HTR-8/SVneo (cell line): ENCODE measurements around the gene STAM2.

Experiments
- DNase-seq: peaks from one replicate; pipeline ENCODE4 v3.0.0; 2011; ENCODE audit warnings: low spot score, mixed read lengths; ENCODE audit not compliant: insufficient read length
- FAIRE-seq: peaks from 2 replicates; lab custom pipeline; 2011; peaks lifted over from hg19 to GRCh38; lab: Jason Lieb, UNC

STAM2 gene

DNA sequence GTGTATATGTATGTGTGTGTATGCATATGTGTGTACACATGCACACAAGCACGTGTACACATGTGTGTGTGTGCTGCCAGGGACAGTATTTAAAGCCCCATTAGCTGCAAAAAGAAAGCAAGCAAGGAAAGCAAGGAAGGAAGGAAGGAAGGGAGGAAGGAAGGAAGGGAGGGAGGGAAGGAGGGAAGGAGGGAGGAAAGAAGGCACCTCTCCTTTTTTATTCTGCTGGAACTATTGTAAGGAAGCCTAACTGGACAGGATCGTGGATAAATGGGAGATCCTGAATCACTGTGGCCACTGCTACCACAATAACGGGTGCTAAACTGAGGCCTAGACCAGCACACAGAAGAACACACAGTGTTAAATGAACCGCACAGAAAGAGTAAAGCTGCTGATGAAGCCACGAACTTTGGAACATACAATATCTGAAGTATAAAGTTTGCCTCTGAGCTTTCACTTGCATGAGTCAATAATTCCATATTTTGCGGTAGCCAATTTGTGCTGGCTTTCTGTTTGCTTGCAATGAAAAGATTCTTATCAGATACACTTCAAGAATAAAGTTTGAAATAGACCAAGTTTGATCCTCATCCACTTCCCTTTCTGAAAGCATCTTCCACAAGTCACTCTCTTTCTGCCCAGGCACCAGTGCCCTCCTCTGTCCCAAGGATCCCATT is 92.2 kb downstream of the STAM2 start:
- FAIRE-seq (no peak), DNase-seq (no peak)

DNA sequence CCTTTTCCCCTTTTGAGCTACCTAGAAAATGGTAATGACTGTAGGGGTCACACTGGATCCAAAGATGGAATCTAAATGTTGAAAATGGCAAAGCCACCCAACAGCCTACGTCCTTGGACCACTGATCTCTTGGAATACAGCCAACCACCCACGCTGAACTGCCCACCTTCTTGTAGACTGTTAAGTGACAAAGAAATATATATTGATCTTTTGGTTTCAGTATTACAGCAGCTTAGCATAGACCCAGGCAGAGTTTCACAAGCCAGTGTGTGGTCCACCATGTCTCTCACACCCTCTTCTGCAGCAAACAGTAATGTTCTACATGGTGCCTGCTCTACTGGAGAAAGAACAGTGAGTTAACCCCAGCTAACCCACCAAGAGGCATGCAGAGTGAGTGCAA is 96.9 kb downstream of the STAM2 start:
- DNase-seq (no peak), FAIRE-seq (no peak)

- FAIRE-seq (no peak), DNase-seq (no peak)
Measured at GRCh38 chr2:152078023-152078422, 97.5 kb downstream of the STAM2 start.

DNA sequence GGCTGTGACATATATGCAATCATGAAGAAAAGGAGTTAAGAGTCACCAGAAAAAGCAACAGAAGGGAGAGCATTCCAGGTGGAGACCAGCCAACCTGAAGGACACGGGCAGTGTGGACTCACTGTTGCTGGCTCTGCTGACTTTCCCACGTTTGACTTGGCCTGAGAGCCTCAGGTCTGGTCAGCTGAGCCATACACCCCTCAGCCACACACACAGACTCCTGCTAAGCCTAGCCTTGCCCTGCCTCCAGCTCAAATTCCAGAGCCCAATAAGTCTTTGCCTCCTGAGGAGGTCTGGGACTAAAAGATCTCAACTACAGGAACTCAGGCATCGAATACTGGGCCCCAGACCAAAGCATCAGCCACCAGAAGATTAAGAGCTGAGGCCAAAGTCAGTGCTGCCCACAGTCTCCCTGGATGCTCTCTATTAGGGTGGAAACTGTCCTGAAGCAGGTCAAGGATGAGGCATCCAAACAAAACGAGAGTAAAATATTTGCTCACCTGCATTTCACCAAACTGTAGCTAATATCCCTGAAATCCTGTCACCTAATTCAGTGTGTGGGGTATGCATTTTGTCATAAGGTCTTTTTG is 100.0 kb downstream of the STAM2 start:
- no peak for FAIRE-seq
- DNase-seq, result no peak

GRCh38 chr2:152072011-152072410 is 103.6 kb downstream of the STAM2 start:
- no peak for FAIRE-seq

DNA sequence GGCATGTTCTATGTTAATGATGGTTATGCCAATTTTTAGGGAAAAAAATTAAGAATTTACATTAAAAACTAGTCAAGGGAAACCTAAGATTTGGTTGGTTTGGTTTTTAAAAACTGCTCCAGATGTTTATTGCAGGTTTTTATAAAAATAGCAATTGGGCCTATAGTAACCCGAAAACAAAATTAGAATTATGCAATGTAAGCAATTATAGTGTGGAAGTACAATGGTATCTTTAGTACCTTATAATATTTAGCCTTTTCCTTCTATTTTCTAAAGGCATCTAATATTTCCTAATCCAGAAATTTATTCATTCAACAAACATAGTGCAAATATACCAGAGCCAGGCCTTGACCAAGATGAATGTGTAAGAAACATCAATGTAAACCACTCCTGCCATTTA is 104.0 kb downstream of the STAM2 start:
- FAIRE-seq (no peak), DNase-seq (no peak)

More at GRCh38 chr2:152072011-152072410, 103.6 kb downstream of the STAM2 start:
- DNase-seq, result no peak

DNA sequence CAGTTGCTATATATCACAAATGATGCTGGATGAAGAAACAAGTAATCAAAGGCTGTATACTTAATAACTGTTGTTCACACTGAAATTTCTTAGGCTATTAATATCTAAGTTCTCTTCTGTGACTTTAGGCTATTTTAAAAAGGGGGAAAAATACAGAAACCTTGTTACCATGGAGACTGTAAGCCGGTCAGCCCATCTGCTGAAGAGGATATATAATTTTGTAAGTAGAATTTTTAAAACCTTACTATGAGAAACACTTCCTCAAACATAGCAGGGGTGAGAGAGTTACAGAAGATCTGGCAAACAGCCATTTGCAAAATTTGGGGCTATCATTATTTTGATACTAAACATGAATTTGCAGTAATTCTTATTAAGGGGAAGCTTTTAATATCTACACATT is 104.5 kb downstream of the STAM2 start:
- DNase-seq, result no peak
- FAIRE-seq, result no peak

DNA sequence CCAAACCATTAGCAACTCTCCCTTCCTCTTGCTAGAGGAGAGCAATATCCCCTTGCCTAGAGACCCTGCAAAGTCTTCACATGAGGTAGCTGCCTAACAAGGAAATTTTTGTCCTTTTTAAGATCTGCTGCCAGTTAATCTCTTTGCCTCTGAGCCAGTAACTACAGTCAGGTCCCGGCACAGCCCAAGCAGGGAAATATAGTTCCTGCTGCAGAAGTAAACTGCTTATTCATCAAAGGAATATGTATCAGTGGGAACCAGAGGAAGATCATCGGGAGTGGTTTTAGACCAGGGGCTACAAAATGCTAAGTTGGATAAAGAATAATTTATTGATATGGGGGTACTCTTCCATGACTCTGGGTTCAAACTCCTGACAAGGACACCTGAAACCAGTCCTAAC is 107.3 kb downstream of the STAM2 start:
- no peak for FAIRE-seq
- DNase-seq, result no peak

DNA sequence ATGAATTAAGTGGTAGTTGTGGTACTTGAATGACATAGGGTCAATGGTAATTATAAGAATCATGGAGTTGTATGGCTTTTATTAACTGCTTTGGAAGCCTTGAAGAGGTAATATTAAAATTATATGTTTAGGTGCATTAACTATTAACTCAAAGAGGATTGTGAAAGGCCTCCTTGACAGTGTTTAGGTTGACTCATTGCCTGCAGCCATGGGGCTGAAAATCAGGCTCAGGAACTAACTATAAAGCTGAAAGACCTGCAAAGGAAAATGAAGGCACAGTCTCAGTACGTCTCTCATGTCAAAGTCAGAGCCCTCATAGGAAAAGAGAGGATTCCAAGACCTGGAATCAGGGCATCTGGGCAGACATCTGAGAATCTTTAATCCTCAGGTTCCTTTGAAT is 107.7 kb downstream of the STAM2 start:
- no peak for FAIRE-seq
- DNase-seq, result no peak
